CD4-positive, alpha-beta memory T cell (primary cell): ENCODE measurements around the gene RIPOR1. TPM values are rescaled to one million over a fixed set of nuclear protein-coding genes. Genes with fewer than 3 reads are reported as not detected.
A peak's percentile ranks its signal among the peaks of the same experiment; 100 is the strongest.

Experiments used
- CTCF ChIA-PET: fragments of 350-600 bp; sonication (Branson Sonifier 250); formaldehyde crosslinking; loops from one replicate; lab custom pipeline; 2021; ENCODE audit warnings: inconsistent platforms; ENCODE audit not compliant: partially characterized antibody; lab: Charles Lee
- POLR2A ChIA-PET: fragments of 350-600 bp; sonication (Branson Sonifier 250); formaldehyde crosslinking; loops from one replicate; lab custom pipeline; 2021; ENCODE audit not compliant: partially characterized antibody; lab: Charles Lee
- DNase-seq, 5 donors: peaks; one replicate each; pipeline versions ENCODE4 v3.0.0 to v3.0.0-alpha.2; 2020 to 2022; ENCODE audit warnings: mixed read lengths in 1 of 5
- H3K27ac ChIP-seq: one replicate; pipeline ENCODE4 v1.7.0; 2013; ENCODE audit warnings: low read depth, low read length
- H3K27me3 ChIP-seq: 2 replicates; pipeline ENCODE4 v1.7.0; 2013; ENCODE audit warnings: mild to moderate bottlenecking, low read length, moderate library complexity; ENCODE audit not compliant: insufficient read depth
- H3K36me3 ChIP-seq: 2 replicates; pipeline ENCODE4 v1.7.0; 2013; ENCODE audit warnings: mild to moderate bottlenecking, low read length, moderate library complexity; ENCODE audit not compliant: insufficient read depth
- H3K4me1 ChIP-seq: 2 replicates; pipeline ENCODE4 v1.7.0; 2013; ENCODE audit warnings: mild to moderate bottlenecking, low read length, moderate library complexity; ENCODE audit not compliant: insufficient read depth
- H3K4me3 ChIP-seq, 2 donors: one replicate each; pipeline ENCODE4 v1.7.0; 2013; ENCODE audit warnings: low read length in 2 of 2, mild to moderate bottlenecking in 1 of 2
- H3K9me3 ChIP-seq, 2 donors: one replicate each; pipeline ENCODE4 v1.7.0; 2013; ENCODE audit warnings: low read length in 2 of 2, control low read depth in 1 of 2; ENCODE audit not compliant: control insufficient read depth in 1 of 2
- H3K27ac Mint-ChIP-seq, 7 donors: one replicate each; pipeline ENCODE4 v1.8.0; 2020 to 2021; ENCODE audit warnings: mixed read lengths in 7 of 7, mild to moderate bottlenecking in 6 of 7, inconsistent platforms in 3 of 7, moderate library complexity in 3 of 7
- H3K27me3 Mint-ChIP-seq, 2 donors: one replicate each; pipeline ENCODE4 v1.8.0; 2020 to 2021; ENCODE audit warnings: mixed read lengths in 2 of 2
- H3K36me3 Mint-ChIP-seq, 2 donors: one replicate each; pipeline ENCODE4 v1.8.0; 2020 to 2021; ENCODE audit warnings: mixed read lengths in 2 of 2, inconsistent platforms in 1 of 2, mild to moderate bottlenecking in 1 of 2
- H3K4me1 Mint-ChIP-seq, 4 donors: one replicate each; pipeline ENCODE4 v1.8.0; 2020 to 2021; ENCODE audit warnings: mixed read lengths in 4 of 4, mild to moderate bottlenecking in 1 of 4
- H3K4me3 Mint-ChIP-seq, 8 donors: one replicate each; pipeline ENCODE4 v1.8.0; 2020 to 2021; ENCODE audit warnings: mixed read lengths in 8 of 8, mild to moderate bottlenecking in 7 of 8, moderate library complexity in 6 of 8, inconsistent platforms in 3 of 8
- H3K9me3 Mint-ChIP-seq, 8 donors: one replicate each; pipeline ENCODE4 v1.8.0; 2020 to 2021; ENCODE audit warnings: mixed read lengths in 8 of 8, mild to moderate bottlenecking in 5 of 8, inconsistent platforms in 3 of 8, moderate library complexity in 1 of 8
- intact Hi-C: fragments of 100-400 bp; cut with micrococcal nuclease; formaldehyde crosslinking; loops from one replicate; pipeline ENCODE4 v1.15.1; 2023
- polyA plus RNA-seq, 2 donors: library from polyadenylated mRNA; unstranded; fragments of 300-500 nt; fragmentation: Illumina TruSeq; gene quantifications; one replicate each; pipeline ENCODE4 v1.2.3, GENCODE V29; 2021
- total RNA-seq, 2 experiments: library from RNA; stranded (reverse); gene quantifications; one replicate each; pipeline ENCODE4 v1.2.3, GENCODE V29; 2021

RIPOR1 gene
- total and polyA plus RNA-seq, 4 experiments from 2014 or later: 0.75 to 53.8 (median 26.9) TPM

DNA sequence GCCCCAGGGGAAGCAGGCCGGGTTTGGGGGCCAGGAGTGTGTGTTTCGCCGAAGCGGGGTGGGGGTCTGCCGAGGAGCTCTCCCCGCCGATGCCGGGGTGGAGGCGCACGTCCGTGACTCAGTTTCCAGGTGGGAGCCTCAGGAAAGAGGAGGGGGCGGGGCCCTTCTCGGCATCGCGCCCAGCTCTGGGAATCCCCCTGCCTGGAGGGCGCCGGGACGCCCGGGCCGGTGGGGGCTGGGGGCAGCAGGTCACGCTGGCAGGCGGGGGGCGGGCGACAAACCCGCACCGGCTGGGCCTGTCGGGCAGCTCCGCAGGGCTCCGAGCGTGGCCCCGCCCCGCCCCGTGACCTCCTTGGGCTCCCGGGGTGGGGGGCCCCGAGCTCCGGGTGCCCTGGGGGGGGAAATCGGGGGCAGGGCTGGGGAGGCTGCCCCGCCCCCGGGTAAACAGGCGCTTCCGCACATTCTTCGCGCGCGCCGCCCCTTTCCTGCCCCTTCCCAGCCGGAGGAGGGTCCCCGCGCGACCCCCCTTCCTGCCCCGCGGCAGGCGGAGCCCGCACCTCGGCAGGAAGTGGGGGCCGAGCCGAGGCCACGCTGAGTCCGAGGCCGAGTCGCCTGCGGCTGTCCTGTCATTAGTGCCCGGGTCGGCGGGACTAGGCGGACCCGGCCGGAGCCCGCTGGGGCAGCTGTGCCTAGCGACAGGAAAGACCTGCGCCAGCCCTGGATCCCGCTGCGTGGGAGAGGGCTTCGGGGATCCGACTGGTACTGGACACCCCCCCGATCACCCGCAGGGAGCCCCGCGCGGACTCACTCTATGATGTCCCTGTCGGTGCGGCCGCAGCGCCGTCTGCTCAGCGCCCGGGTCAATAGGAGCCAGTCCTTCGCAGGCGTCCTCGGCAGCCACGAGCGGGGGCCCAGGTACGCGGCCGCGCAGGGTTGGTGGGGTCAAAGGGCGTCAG, 9.3 kb downstream of the RIPOR1 start:
- peaks cover 33% of the 10 kb centered on the region for H3K4me1 ChIP-seq
- no peaks in the 10 kb centered on the region for H3K9me3 ChIP-seq
- H3K36me3 Mint-ChIP-seq: peaks cover 14 to 22% of the 10 kb centered on the region in 2 donors
- H3K27me3 Mint-ChIP-seq: no peaks in the 10 kb centered on the region
- H3K9me3 Mint-ChIP-seq: no peaks in the 10 kb centered on the region
- peak overlapping the region; percentile 42 to 72 for H3K4me3 ChIP-seq
- H3K27ac Mint-ChIP-seq: peak overlapping the region; percentile 27 to 92 (median 75)
- H3K27me3 ChIP-seq: no peaks in the 10 kb centered on the region
- peak overlapping the region; percentile 84 for H3K27ac ChIP-seq
- H3K36me3 ChIP-seq: no peaks in the 10 kb centered on the region
- peak; percentile 65 to 81 (median 69) for DNase-seq
- ChIA-PET CTCF (interaction anchor here (0.7 to 11.4 kb wide), 13 partner anchors 9 to 278 kb away, joined by 3 to 125 read pairs (median 4); partner anchors contain the start of genes ATP6V0D1, CARMIL2 and CTCF), POLR2A (interaction anchor here (0.8 to 20.3 kb wide), 15 partner anchors 9 to 462 kb away, joined by 3 to 706 read pairs (median 10); partner anchors contain the start of genes ACD, ATP6V0D1, C16orf86 and CARMIL2)
- peaks cover 22 to 61% (median 41%) of the 10 kb centered on the region in 4 donors for H3K4me1 Mint-ChIP-seq
- intact Hi-C loops: loop anchor here (2.0 kb wide), 1 partner anchor 17 kb away; no protein-coding TSS in a partner anchor
- H3K4me3 Mint-ChIP-seq: peak overlapping the region; percentile 81 to 90 (median 85)

DNA sequence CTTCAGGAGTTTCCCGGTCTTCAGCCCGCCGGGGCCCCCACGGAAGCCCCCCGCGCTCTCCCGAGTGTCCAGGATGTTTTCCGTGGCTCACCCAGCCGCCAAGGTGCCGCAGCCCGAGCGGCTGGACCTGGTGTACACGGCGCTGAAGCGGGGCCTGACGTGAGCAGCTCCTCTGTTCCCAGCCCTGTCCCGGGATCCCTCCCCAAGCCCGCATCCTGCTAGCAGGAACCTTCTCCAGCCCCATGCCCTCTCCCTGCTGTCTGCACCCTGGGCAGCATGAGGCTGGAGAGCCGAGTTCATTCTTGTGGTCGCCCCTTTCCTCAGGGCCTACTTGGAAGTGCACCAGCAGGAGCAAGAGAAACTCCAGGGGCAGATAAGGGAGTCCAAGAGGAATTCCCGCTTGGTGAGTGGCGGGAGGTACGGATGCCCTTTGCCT, 10.1 kb downstream of the RIPOR1 start:
- ChIA-PET POLR2A (interaction anchor here (0.6 to 20.3 kb wide), 8 partner anchors 8 to 129 kb away, joined by 3 to 706 read pairs (median 20); partner anchors contain the start of genes ATP6V0D1, C16orf86, CARMIL2 and CTCF), CTCF (interaction anchor here (0.6 to 11.4 kb wide), 4 partner anchors 9 to 301 kb away, joined by 3 to 125 read pairs (median 13); no protein-coding TSS in a partner anchor)
- peaks cover 38% of the 10 kb centered on the region for H3K4me1 ChIP-seq
- Mint-ChIP-seq H3K9me3 (no peaks in the 10 kb centered on the region), H3K27me3 (no peaks in the 10 kb centered on the region), H3K27ac (peak overlapping the region; percentile 75 to 89 (median 83)), H3K4me3 (peak overlapping the region; percentile 67 to 84 (median 80)), H3K36me3 (peaks cover 14 to 26% of the 10 kb centered on the region in 2 donors), H3K4me1 (peaks cover 20 to 62% (median 38%) of the 10 kb centered on the region in 4 donors)
- H3K9me3 ChIP-seq: no peaks in the 10 kb centered on the region
- H3K36me3 ChIP-seq: no peaks in the 10 kb centered on the region
- peak overlapping the region in 1 of 2 donors; percentile 72 for H3K4me3 ChIP-seq
- DNase-seq: no peak
- intact Hi-C loops: no loop called here
- peak overlapping the region; percentile 84 for H3K27ac ChIP-seq
- H3K27me3 ChIP-seq: no peaks in the 10 kb centered on the region

DNA sequence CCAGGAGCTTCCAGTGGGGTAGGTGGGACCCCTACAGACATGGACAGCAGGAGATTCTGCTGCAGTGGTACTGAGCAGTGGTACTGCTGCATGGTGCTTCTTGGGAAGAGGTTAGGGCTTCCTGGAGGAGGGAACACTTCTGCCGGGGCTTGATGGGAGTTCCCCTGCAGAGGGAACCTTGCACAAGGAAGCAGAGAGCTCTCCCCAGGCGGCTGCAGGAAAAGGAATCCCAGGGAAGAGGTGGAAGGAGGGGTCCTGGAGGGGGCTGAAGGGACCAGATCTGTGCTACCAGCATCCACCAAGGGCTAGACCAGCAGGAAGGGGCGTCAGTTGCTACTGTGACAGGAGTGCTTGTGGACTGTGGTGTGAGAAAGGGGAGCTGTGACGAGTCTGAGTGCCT, 10.6 kb downstream of the RIPOR1 start:
- Mint-ChIP-seq H3K27ac (peak overlapping the region; percentile 38 to 89 (median 83)), H3K36me3 (peaks cover 14 to 28% of the 10 kb centered on the region in 2 donors), H3K4me3 (peak overlapping the region; percentile 67 to 84 (median 80)), H3K4me1 (peaks cover 20 to 67% (median 38%) of the 10 kb centered on the region in 4 donors), H3K9me3 (no peaks in the 10 kb centered on the region), H3K27me3 (no peaks in the 10 kb centered on the region)
- intact Hi-C loops: no loop called here
- Histone ChIP-seq H3K4me3 (no peak overlapping the region), H3K4me1 (peaks cover 38% of the 10 kb centered on the region), H3K36me3 (no peaks in the 10 kb centered on the region), H3K27me3 (no peaks in the 10 kb centered on the region), H3K27ac (peak overlapping the region; percentile 84), H3K9me3 (no peaks in the 10 kb centered on the region)
- DNase-seq: no peak
- CTCF ChIA-PET: interaction anchor here (0.6 to 11.4 kb wide), 3 partner anchors 8 to 301 kb away, joined by 3 to 125 read pairs (median 22); no protein-coding TSS in a partner anchor
- POLR2A ChIA-PET: interaction anchor here (0.6 to 20.3 kb wide), 8 partner anchors 8 to 121 kb away, joined by 3 to 706 read pairs (median 12); partner anchors contain the start of genes ACD, ATP6V0D1, CARMIL2 and CTCF

DNA sequence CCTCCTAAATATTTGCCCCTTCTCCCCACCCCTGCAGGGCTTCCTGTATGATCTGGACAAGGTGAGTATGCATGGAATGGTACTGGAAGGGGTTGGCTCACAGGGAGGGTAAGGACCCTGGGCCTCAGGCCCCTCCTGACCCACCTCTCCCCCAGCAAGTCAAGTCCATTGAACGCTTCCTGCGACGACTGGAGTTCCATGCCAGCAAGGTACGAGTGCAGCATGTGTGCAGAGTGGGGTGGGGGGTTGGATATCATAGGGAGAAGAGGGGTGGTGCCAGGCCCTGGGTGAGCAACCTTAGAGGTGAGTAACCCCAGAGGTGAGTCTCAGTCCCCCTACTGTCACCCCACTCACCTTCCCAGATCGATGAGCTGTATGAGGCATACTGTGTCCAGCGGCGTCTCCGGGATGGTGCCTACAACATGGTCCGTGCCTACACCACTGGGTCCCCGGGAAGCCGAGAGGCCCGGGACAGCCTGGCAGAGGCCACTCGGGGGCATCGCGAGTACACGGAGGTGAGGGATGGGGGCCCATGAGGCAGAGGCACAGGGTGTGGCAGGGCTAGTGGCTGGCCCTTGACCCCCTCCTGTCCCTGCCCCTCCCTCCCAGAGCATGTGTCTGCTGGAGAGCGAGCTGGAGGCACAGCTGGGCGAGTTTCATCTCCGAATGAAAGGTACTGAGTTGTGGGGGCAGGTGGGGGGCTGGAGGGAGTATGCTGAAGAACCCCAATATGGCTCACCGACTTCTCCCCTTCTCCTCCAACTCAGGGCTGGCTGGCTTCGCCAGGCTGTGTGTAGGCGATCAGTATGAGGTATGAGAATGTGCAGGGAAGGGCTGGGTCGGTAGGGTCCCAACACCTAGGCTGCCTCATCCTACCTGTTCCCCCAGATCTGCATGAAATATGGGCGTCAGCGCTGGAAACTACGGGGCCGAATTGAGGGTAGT, 11.3 kb downstream of the RIPOR1 start:
- H3K27me3 Mint-ChIP-seq: no peaks in the 10 kb centered on the region
- H3K4me3 Mint-ChIP-seq: peak overlapping the region in 5 of 8 donors; percentile 67 to 83 (median 80)
- H3K27ac Mint-ChIP-seq: peak overlapping the region; percentile 37 to 89 (median 73)
- POLR2A ChIA-PET: interaction anchor here (1.0 to 20.3 kb wide), 6 partner anchors 7 to 120 kb away, joined by 4 to 706 read pairs (median 24); partner anchors contain the start of genes ACD, ATP6V0D1, CARMIL2 and CTCF
- Histone ChIP-seq H3K27me3 (no peaks in the 10 kb centered on the region), H3K4me1 (peaks cover 38% of the 10 kb centered on the region), H3K4me3 (no peak overlapping the region), H3K27ac (no peak overlapping the region), H3K9me3 (no peaks in the 10 kb centered on the region), H3K36me3 (no peaks in the 10 kb centered on the region)
- intact Hi-C loops: no loop called here
- CTCF ChIA-PET: interaction anchor here (1.0 to 11.4 kb wide), 3 partner anchors 19 to 129 kb away, joined by 3 to 125 read pairs (median 8); partner anchors contain the start of gene CARMIL2
- peaks cover 14 to 28% of the 10 kb centered on the region in 2 donors for H3K36me3 Mint-ChIP-seq
- H3K9me3 Mint-ChIP-seq: no peaks in the 10 kb centered on the region
- H3K4me1 Mint-ChIP-seq: peaks cover 18 to 66% (median 37%) of the 10 kb centered on the region in 4 donors
- no peak for DNase-seq

DNA sequence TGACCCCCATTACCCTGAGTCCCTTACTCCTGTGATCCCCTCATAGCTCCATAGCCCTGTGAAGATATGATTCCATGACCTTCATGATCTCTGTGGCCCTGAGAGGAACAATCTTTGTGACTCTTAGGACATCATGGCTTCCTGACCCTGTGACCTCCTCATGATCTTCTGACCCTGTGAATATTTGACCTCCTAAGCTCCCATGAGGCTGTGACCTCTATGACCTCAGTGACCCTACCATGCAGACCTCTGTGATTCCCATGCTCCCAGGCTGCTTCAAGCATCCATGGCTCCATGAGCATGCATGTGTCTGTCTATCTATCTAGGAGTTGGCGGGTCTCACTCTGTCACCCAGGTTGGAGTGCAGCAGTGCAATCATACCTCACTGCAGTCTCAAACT, 12.1 kb downstream of the RIPOR1 start:
- H3K27me3 Mint-ChIP-seq: no peaks in the 10 kb centered on the region
- H3K27ac Mint-ChIP-seq: peak overlapping the region; percentile 6 to 84 (median 74)

More for the DNA sequence above, 12.1 kb downstream of the RIPOR1 start:
- ChIA-PET CTCF (interaction anchor here (1.0 to 11.4 kb wide), 4 partner anchors 19 to 128 kb away, joined by 3 to 125 read pairs (median 6); partner anchors contain the start of gene CARMIL2), POLR2A (interaction anchor here (1.3 to 20.3 kb wide), 5 partner anchors 11 to 119 kb away, joined by 3 to 706 read pairs (median 8); partner anchors contain the start of genes ACD, CARMIL2 and CTCF)
- H3K27ac ChIP-seq: no peak overlapping the region
- H3K4me1 ChIP-seq: peaks cover 38% of the 10 kb centered on the region
- no peaks in the 10 kb centered on the region for H3K36me3 ChIP-seq
- Mint-ChIP-seq H3K9me3 (no peaks in the 10 kb centered on the region), H3K4me3 (peak overlapping the region in 4 of 8 donors; percentile 27 to 55 (median 48)), H3K36me3 (peaks cover 14 to 28% of the 10 kb centered on the region in 2 donors), H3K4me1 (peaks cover 18 to 66% (median 34%) of the 10 kb centered on the region in 4 donors)
- intact Hi-C loops: no loop called here
- no peak overlapping the region for H3K4me3 ChIP-seq
- DNase-seq: no peak
- H3K27me3 ChIP-seq: no peaks in the 10 kb centered on the region
- no peaks in the 10 kb centered on the region for H3K9me3 ChIP-seq
